OCI-LY3 (cell line): ENCODE measurements around the gene SAPCD2.

Experiments
- H2AFZ ChIP-seq: fragments of 200-600, 300-600 bp; shearing (Covaris generic); 2 replicates; pipeline ENCODE4 v1.6.0; 2014; ENCODE audit warnings: antibody characterized with exemption, low read depth, low read length
- H3K27ac ChIP-seq: fragments of 200-600, 300-600 bp; sonication (generic); 2 replicates; pipeline ENCODE4 v1.5.1; 2014; ENCODE audit warnings: mild to moderate bottlenecking, low read length, moderate library complexity, mixed read lengths
- H3K27me3 ChIP-seq: fragments of 200-600, 300-600 bp; sonication (generic); 2 replicates; pipeline ENCODE4 v1.6.1; 2014; ENCODE audit warnings: low read depth, low read length, mixed read lengths
- H3K36me3 ChIP-seq: fragments of 200-600, 300-600 bp; sonication (generic); replicated peaks from 2 replicates; pipeline ENCODE3; 2014; ENCODE audit warnings: low read depth, low read length, mixed read lengths
- H3K4me1 ChIP-seq: fragments of 300-600, 200-600 bp; sonication (generic); 2 replicates; pipeline ENCODE4 v1.6.1; 2014; ENCODE audit warnings: low read length, mixed read lengths
- H3K4me2 ChIP-seq: fragments of 200-600, 300-600 bp; sonication (generic); 2 replicates; pipeline ENCODE4 v1.6.1; 2014; ENCODE audit warnings: low read length, mixed read lengths
- H3K4me3 ChIP-seq: fragments of 300-600, 200-600 bp; sonication (generic); 2 replicates; pipeline ENCODE4 v1.5.1; 2014; ENCODE audit warnings: antibody characterized with exemption, mild to moderate bottlenecking, low read length, moderate library complexity
- H3K79me2 ChIP-seq: fragments of 300-600, 200-600 bp; shearing (Covaris generic); 2 replicates; pipeline ENCODE4 v1.6.1; 2014; ENCODE audit warnings: mild to moderate bottlenecking, low read length, mixed read lengths
- H3K9ac ChIP-seq: fragments of 300-600, 200-600 bp; shearing (Covaris generic); 2 replicates; pipeline ENCODE4 v1.6.0; 2014; ENCODE audit warnings: mild to moderate bottlenecking, low read length, moderate library complexity
- H3K9me3 ChIP-seq: fragments of 200-600, 300-600 bp; shearing (Covaris generic); 2 replicates; pipeline ENCODE4 v1.6.1; 2014; ENCODE audit warnings: low read length, mixed read lengths; ENCODE audit not compliant: insufficient read depth
- H4K20me1 ChIP-seq: fragments of 200-600, 300-600 bp; sonication (generic); 2 replicates; pipeline ENCODE4 v1.6.1; 2016; ENCODE audit warnings: low read length, mixed read lengths; ENCODE audit not compliant: insufficient read depth
- EZH2phosphoT487 ChIP-seq: fragments of 200-600 bp; shearing (Covaris generic); IDR thresholded peaks from 2 replicates; pipeline ENCODE4 v1.6.1; 2018; ENCODE audit warnings: antibody characterized with exemption, mixed run types, low read depth
- TF ChIP-seq, protein P1 (sequence below): fragments of 200-600, 300-600 bp; sonication (generic); IDR thresholded peaks from 2 replicates; pipeline ENCODE4 v1.5.1; 2014; ENCODE audit warnings: antibody characterized with exemption, low read length, low read depth

Gene SAPCD2

DNA sequence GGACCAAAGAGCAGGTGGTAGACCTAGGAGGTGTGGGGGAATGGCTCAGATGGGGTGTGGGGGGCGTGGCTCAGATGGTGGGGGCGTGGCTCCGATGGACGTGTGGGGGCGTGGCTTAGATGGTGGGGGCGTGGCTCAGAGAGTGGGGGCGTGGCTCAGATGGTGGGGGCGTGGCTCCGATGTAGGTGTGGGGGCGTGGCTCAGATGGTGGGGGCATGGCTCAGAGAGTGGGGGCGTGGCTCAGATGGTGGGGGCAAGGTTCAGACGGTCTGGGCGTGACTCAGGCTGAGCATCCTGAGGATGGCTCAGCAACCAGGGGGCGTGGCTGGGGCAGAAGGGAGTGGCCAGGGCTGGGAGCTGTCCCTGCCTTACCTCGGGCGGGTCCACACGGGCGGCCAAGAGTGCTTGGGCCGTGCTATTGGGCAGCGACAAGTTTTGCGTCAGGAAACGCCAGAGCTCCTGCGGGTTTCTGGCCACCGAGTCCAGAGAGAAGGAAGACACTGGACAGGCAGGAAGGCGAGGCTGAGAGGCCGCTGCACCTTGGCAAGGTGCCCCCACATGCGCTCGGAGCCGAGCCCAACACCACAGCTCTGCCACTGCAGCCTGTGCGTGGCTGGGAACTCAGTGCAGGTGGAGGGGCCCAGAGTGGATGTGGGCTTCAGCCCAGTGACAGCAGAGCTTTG, 48.2 kb downstream of the SAPCD2 start:
- TF ChIP-seq EZH2phosphoT487, result no peak
- TF ChIP-seq, protein P1, sequence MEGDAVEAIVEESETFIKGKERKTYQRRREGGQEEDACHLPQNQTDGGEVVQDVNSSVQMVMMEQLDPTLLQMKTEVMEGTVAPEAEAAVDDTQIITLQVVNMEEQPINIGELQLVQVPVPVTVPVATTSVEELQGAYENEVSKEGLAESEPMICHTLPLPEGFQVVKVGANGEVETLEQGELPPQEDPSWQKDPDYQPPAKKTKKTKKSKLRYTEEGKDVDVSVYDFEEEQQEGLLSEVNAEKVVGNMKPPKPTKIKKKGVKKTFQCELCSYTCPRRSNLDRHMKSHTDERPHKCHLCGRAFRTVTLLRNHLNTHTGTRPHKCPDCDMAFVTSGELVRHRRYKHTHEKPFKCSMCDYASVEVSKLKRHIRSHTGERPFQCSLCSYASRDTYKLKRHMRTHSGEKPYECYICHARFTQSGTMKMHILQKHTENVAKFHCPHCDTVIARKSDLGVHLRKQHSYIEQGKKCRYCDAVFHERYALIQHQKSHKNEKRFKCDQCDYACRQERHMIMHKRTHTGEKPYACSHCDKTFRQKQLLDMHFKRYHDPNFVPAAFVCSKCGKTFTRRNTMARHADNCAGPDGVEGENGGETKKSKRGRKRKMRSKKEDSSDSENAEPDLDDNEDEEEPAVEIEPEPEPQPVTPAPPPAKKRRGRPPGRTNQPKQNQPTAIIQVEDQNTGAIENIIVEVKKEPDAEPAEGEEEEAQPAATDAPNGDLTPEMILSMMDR, result no peak
- no peaks in the 10 kb centered on the region for H4K20me1 ChIP-seq
- H3K27ac ChIP-seq, result no peak overlapping the region
- H3K9me3 ChIP-seq, result no peaks in the 10 kb centered on the region
- peaks cover 1% of the 10 kb centered on the region for H3K27me3 ChIP-seq
- no peak overlapping the region for H3K4me3 ChIP-seq
- H3K9ac ChIP-seq, result no peak overlapping the region
- H3K79me2 ChIP-seq, result no peaks in the 10 kb centered on the region
- no peak overlapping the region for H3K4me2 ChIP-seq
- H2AFZ ChIP-seq, result no peak overlapping the region
- H3K4me1 ChIP-seq, result peaks cover 6% of the 10 kb centered on the region; the same call in 1 of the 2 replicates
- H3K36me3 ChIP-seq, result no peaks in the 10 kb centered on the region

DNA sequence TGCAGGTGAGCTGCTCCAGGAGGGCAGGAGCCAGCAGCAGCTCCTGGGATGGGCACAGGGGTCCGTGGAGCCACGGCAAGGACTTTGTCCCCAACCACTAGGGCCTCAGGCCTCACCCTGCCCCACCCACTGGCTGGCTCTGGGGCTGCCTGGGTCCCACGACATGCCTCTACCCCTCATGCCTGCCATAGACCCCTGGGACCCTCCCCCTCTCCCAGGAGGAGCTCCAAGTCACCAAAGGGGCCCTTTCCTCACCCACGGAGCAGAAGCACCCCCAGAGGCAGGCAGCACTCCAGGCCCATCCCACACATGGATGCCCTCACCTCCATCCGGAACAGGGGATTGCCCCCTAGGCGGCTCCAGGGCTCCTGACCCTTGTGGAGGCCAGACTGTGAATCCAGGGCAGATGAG, 48.8 kb downstream of the SAPCD2 start:
- TF ChIP-seq, protein P1, result no peak
- no peak for TF ChIP-seq EZH2phosphoT487
- no peaks in the 10 kb centered on the region for H3K36me3 ChIP-seq
- no peaks in the 10 kb centered on the region for H4K20me1 ChIP-seq
- H3K79me2 ChIP-seq, result no peaks in the 10 kb centered on the region
- H3K9ac ChIP-seq, result no peak overlapping the region
- peaks cover 6% of the 10 kb centered on the region; the same call in 1 of the 2 replicates for H3K4me1 ChIP-seq
- no peak overlapping the region for H3K4me2 ChIP-seq
- no peak overlapping the region for H3K27ac ChIP-seq
- no peaks in the 10 kb centered on the region for H3K27me3 ChIP-seq
- H2AFZ ChIP-seq, result no peak overlapping the region
- H3K9me3 ChIP-seq, result no peaks in the 10 kb centered on the region
- H3K4me3 ChIP-seq, result no peak overlapping the region

DNA sequence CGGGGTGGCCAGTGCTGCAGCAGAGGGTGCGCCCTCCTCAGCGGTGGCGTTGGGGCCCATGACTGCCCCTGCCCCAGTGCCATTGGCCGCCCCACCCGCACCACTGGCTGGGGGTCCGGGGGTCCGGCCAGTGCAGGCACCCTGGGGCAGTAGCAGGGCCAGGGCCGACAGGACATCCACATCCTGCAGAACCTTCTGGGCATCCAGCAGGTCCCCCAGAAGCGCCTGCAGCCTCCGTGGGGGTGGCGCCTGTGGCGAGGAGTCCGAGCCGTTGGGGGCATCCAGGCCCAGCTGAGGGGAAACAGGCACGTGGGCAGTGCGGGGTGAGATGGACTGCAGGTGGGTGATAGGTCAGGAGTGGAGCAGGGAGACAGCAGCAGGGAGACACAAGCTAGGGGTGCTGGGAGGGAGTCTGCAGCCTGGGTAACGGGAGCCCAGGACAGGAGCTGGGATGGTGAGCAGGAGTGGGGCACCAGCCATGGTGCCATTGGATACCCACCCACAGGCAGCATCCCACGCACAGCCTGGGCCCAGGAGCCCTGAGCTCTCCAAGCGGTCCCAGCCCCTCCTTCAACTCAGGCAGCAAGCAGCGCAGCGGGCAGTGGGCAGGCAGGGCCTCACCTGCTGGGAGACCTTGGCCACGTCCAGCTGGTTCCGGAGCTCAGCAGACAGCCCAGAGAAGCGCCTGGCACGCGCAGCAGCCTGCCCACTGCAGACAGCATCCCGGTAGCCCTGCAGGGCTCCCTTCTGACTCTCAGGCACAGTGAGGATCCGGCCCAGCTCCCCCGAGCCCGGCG, 49.4 kb downstream of the SAPCD2 start:
- Histone ChIP-seq H4K20me1 (no peaks in the 10 kb centered on the region), H3K9ac (no peak overlapping the region), H3K4me3 (no peak overlapping the region), H3K4me2 (no peak overlapping the region), H2AFZ (no peak overlapping the region), H3K4me1 (peaks cover 5% of the 10 kb centered on the region; the same call in 1 of the 2 replicates), H3K36me3 (no peaks in the 10 kb centered on the region), H3K79me2 (no peaks in the 10 kb centered on the region), H3K9me3 (no peaks in the 10 kb centered on the region), H3K27me3 (no peaks in the 10 kb centered on the region), H3K27ac (no peak overlapping the region)
- TF ChIP-seq, protein P1, result no peak
- no peak for TF ChIP-seq EZH2phosphoT487

DNA sequence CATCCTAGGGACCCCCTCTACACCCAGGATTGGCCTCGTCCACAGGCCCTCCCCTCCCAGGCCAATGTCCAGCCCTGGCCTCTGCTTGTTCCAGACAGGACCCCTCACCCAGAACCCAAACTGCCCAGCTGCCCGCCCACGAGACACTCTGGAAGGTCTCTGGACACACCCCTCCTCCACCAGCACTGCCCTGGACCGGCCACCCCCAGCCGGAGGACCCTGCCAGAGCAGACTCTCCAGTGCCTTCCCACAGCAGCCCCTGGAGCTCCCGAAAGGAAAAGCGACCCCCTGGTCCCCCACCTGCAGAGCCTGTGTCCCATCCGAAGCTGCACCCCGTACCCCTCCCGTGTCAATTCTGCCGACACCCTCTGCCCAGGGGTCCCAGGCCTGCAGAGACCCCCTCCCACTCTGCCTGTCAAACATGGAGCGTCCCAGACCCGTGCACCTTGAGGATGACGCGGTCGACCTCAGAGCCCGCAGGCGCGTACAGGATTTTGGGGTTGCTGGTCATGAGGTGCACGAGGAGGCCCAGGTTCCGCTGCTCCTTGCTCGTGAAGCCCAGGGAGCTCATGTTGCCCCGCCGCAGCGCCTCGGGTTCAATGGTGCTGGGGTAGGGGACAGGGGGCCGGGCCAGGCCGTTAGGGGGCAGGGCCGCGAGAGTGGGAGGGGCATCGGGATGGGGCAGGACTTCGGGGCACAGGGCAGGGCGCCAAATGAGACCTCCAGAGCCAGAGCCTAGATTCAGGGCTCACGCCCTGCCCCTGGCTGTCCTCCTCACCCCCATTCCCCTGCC, 50.3 kb downstream of the SAPCD2 start:
- no peaks in the 10 kb centered on the region for H3K4me1 ChIP-seq
- no peaks in the 10 kb centered on the region for H3K36me3 ChIP-seq
- H3K9ac ChIP-seq, result no peak overlapping the region

More for the DNA sequence above, 50.3 kb downstream of the SAPCD2 start:
- Histone ChIP-seq H3K27me3 (no peaks in the 10 kb centered on the region), H2AFZ (no peak overlapping the region), H3K79me2 (no peaks in the 10 kb centered on the region), H3K4me3 (no peak overlapping the region), H3K9me3 (no peaks in the 10 kb centered on the region), H4K20me1 (no peaks in the 10 kb centered on the region), H3K4me2 (no peak overlapping the region), H3K27ac (no peak overlapping the region)
- TF ChIP-seq, protein P1, result no peak
- TF ChIP-seq EZH2phosphoT487, result no peak
